ENCODE data around the gene MEGF11.

MEGF11 gene

DNA sequence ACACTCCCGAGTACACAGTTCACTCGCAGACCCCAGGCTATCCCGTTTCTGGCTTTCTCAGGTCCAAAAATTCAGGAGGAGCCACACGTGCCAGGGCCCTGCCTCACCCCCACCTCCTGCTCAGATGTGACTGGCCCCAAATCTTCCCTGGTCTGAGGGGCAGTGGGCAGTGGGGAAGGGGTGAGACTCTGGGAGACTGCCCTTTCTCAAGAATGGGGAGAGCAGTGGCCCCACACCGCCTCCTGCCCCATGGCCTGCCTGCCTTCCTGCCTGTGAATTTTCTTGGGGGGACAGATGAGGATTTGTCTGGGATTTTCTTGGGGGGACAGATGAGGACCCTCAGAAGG, 174.6 kb downstream of the MEGF11 start:
- no peak for DNase-seq

GRCh38 chr15:66078196-66078928, 175.2 kb downstream of the MEGF11 start:
- peak; percentile 22 for DNase-seq

DNA sequence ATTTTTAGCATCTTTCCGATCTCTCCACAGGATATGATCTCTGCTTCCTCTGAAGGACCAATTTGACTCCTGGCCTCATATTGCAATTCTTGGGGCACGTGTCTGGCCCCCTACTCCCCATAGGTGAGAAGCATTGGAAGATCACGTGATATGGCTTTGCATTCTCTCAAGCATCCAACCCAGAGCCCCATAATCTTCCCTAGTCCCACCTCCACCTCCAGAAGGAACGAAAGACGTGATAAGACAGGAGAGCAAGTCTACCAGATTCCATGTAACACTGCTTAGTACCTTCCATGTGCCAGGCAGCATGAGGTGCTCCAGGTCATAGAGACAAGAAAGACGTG, 176.3 kb downstream of the MEGF11 start:
- DNase-seq = no peak

- DNase-seq = no peak
These were observed 176.8 kb downstream of the MEGF11 start for GRCh38 chr15:66076591-66077319.

DNA sequence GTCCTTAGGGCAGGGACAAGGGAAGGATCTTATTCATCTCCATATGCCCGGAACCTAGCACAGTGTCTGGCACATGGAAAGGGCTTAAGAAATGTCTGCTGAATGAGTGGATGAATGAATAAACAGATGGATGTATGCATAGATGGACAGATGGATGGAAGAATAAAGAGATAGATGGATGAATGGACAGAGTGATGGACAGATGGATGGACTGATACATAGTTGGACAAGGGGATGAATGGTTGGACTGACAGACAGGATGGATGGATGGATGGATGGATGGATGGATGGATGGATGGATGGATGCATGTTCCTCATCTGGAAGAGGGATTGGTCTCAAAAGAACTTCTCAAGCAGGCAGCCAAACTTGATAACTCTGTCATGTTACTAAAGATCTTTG, 177.6 kb downstream of the MEGF11 start:
- DNase-seq = no peak

DNA sequence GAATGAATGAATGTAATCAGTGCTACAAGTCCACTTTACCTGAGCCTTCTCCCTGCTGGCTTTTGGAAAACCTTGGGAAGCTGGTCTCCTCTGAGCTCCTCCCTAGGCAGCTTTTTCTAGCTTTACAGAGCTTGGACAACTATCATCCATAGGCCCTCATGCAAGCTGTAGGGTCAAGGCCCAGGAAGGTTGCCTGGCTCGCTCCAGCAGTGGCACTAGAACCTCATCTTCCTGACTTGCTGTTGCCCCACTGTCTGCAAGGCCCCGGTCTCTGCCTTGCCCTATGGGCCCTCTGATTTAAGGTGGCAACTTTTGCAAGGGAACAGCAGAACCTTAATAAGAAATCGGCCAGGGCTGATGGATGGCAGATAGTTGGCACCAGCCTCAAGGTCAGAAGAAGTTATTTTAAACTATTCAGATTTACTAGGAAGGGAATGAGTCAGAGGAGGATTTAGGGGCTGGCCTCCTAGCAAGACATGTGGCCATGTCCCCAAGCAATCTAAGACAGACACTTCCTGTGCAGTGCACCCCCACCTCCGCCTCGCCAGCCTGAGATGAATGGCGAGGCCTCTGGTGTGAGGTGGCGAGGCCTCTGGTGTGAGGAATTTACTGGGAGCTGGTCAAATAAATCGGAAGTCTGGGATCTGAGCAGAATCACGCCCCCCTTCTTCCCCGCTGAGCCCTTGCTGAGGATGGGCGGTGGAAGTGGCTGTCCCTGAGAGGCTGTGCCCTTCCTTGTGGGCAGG, 180.8 kb downstream of the MEGF11 start:
- no peak for DNase-seq

- DNase-seq = no peak
These were observed 181.6 kb downstream of the MEGF11 start for GRCh38 chr15:66071921-66072295.

DNA sequence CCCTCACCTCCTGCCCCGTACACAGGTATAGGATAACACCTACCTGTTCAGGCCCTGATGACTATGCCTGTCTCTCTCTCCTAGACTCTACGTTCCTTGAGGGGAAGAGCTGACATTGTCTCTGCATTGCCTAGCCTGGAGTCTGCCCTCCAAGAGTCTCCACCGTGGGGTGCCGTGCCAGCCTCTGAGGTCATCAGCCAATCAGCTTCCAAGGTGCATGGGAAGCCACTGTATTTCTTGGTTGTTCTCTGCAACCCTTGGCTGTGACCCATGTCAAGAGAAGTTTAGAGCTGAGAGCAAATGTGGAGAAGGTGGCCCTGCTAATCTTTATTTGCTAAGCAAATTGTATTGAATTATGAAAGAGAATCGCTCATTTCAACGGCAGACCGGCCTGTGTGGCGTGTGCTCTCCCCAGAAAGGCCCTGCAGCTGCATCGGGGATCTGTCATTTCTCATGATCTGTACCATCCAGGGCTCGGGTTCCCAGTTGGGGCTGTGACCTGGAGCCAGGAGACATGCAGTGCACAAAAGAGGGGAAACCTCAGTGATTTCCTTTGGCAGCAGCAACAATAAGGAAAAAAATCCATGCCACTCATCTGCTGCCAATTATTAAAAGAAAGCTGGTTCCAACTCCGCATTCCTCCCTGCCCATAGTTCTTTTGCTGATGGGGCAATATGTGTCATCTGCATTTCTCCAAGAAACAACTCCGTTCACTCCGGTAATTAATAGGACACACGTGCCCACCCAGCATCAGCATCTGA, 182.2 kb downstream of the MEGF11 start:
- no peak for DNase-seq

- DNase-seq = peak; percentile 53
These were observed 183.2 kb downstream of the MEGF11 start for GRCh38 chr15:66070220-66070934.

DNA sequence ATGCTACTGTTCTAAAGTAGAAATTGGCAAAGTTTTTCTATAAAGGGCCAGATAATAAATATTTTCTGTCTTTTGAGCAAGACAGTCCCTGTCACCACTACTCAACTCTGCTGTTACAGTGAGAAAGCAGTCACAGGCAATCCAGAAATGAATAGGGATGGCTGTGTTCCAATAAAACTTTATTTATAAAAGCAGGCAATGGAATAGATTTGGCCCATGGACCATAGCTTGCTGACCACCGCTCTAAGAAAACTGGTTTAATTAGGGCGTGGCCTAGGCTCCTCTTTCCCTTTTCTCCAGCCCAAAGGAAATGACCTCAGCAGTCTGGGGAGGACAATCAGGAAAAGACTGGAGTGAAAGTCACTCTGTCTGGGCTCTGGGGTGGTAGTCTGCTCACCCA, 183.8 kb downstream of the MEGF11 start:
- no peak for DNase-seq

GRCh38 chr15:66068801-66069200, 184.7 kb downstream of the MEGF11 start:
- DNase-seq = no peak

DNA sequence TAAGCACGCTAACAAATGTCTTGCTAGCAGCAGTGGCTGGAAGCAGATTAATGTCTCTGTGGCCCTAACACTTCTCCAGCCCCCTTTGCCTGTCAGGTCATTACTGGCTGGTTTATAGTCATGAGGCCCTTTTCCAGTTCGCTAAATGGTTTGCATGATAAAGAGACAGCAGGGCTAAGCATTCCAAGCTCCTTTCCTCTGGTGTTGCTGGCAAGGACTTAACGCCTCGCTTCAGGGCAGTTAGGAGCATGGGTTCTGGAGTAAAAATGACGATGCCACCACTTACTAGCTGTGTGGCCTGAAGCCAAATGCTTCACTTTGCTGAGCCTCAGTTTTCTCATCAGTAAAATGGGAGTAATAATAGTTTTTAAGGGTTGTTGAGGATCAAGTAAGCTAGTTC, 185.9 kb downstream of the MEGF11 start:
- no peak for DNase-seq

GRCh38 chr15:66066481-66066880, 187.1 kb downstream of the MEGF11 start:
- no peak for DNase-seq

DNA sequence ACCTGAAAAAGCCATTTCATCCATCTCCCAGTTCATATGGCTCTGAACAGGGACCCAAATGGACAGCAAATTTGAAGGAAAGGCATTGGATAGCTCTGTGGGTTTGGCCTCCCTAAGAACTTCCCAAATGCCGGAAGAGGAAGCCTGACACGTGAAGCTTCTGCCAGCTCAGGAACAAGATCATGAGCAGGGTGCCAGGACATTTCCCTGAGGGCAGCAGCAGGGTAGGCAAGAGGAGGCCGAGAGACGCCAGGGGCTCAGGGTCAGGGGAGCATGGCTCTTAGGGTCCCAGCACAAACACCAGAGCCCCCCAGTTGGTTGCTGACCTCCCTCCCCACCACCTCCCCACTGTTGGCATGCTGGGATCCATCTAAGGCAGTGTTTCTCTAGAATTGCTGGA, 187.5 kb downstream of the MEGF11 start:
- DNase-seq = no peak

DNA sequence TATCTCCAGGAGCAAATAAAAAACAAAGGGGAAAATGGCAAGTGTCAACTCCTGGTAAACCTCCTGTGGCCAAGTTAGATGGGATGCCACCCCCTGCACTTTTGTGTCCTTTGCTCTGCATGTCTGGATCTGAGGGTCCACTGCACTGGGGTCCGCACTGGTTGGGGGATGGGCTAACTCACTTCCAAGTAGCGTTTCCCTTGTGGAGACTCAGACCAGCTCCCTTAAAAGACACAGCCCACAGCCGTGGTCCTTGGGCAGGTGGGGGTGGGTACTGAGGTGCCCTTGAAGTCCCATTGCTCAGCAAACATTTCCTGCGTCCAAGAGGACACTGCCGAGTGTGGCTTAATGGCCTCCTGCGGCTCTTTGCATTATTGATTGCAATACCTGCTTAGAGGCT, 188.2 kb downstream of the MEGF11 start:
- DNase-seq = no peak

DNA sequence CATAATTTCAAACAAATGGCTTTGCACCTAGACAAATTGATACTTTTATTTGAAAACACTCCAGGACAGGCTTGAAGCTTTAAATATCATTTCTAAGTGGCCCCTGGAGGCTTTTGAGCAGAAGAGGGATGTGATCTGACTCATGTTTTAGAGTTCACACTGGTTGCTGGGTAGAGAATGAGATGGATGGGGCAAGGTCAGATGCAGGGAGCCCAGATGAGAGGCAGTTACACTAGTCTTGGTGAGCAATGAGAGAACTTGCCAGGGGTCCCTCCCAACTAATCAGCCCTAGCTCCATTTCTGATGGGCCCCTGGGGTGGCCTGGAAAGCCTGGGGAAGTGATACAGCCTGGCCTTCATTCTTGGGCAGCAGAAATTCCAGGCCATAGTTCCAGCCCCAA, 190.4 kb downstream of the MEGF11 start:
- no peak for DNase-seq

DNA sequence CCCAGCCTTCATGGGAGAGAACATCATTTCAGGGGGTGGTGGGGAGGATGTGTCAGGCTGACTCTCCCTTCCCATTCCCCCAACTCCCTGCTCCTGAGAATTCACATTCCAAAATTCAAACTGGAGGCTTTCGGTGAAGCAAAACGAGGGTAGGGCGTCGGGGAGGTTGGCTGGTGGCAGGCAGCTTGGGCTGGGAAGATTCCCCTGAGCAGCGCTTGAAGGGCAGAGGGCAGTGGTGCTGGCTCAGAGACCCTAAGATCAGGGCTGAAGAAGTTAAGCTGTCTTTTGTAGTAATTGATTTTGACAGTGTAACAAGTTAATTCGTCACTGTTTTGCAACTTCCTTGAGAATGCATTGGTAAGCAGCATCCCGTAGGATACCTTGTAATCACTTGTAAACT, 196.5 kb downstream of the MEGF11 start:
- no peak for DNase-seq

- DNase-seq = no peak
These were observed 199.6 kb downstream of the MEGF11 start for GRCh38 chr15:66053991-66054390.

GRCh38 chr15:66051833-66052232, 201.7 kb downstream of the MEGF11 start:
- no peak for DNase-seq

DNA sequence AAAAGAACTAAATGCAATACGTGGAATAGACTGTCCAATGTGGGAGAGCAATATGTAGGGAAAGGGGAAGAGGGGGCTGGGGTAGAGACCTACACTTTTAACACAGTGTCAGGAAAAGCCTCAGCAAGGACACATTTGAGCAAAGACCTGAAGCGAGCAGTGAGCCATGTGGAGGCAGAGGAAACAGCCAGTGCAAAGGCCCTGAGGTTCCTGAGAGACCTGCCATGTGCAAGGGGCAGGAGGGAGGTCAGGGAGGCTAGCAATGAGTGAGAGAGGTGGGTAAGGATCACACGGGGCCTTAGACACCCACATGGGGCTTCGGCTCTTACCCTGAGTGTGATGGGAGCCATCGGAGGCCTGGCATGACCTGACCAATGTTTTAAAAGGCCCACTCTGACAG, 203.3 kb downstream of the MEGF11 start:
- DNase-seq = no peak

GRCh38 chr15:66049353-66049752, 204.2 kb downstream of the MEGF11 start:
- DNase-seq = no peak

- DNase-seq = no peak
These were observed 206.1 kb downstream of the MEGF11 start for GRCh38 chr15:66047321-66048024.

Data from DMS53 (cell line).